Esophagus muscularis mucosa (tissue), 4 donors: Measurements from ENCODE around the gene TPD52L1. TPM values are rescaled to one million over a fixed set of nuclear protein-coding genes. Genes with fewer than 3 reads are reported as not detected.
"Not testable (repeated sequence)": the region's sequence is repeated elsewhere in the genome, so short reads cannot be mapped to it uniquely, and the experiment has no call there.

ENCODE experiments used
- DNase-seq: peaks from one replicate; pipeline ENCODE4 v3.0.0-alpha.2; 2017; ENCODE audit errors: extremely low spot score
- H3K27ac ChIP-seq, 4 donors: fragments of 200-600 bp; sonication (generic); replicated peaks in 1 of 4; 1 replicate in 3 of 4; 2 replicates in 1 of 4; pipeline ENCODE4 v1.5.1; 2016 to 2019; ENCODE audit warnings: mild to moderate bottlenecking in 1 of 4
- H3K27me3 ChIP-seq, 4 donors: fragments of 200-600 bp; sonication (generic); one replicate each; pipeline versions ENCODE4 v1.5.1 to v1.6.0; 2016 to 2019
- H3K36me3 ChIP-seq, 4 donors: fragments of 200-600 bp; sonication (generic); one replicate each; pipeline ENCODE4 v1.5.1; 2016 to 2019
- H3K4me1 ChIP-seq, 4 donors: fragments of 200-600 bp; sonication (generic); one replicate each; pipeline ENCODE4 v1.5.1; 2016 to 2019
- H3K4me3 ChIP-seq, 4 donors: fragments of 200-600 bp; sonication (generic); 1 replicate in 2 of 4; 2 replicates in 2 of 4; pipeline ENCODE4 v1.5.1; 2016 to 2019; ENCODE audit warnings: mild to moderate bottlenecking in 4 of 4, moderate library complexity in 1 of 4
- H3K9me3 ChIP-seq, 4 donors: fragments of 200-600 bp; sonication (generic); 1 replicate in 3 of 4; 2 replicates in 1 of 4; pipeline ENCODE4 v1.5.1; 2016 to 2019
- EP300 ChIP-seq: sonication (generic); formaldehyde crosslinking; IDR thresholded peaks from one replicate; pipeline ENCODE4 v1.6.1; 2017; ENCODE audit warnings: antibody characterized with exemption
- POLR2A ChIP-seq: fragments of 450-650 bp; IDR thresholded peaks from one replicate; pipeline ENCODE4 v1.6.1; 2017; ENCODE audit warnings: antibody characterized with exemption, moderate library complexity, mild to moderate bottlenecking, low read depth
- POLR2AphosphoS5 ChIP-seq, 2 donors: sonication (generic); formaldehyde crosslinking; IDR thresholded peaks; one replicate each; pipeline ENCODE4 v1.6.1; 2017; ENCODE audit warnings: antibody characterized with exemption in 2 of 2
- WGBS: methylation state at CpG from one replicate; pipeline ENCODE4 v1.1.5; 2018; 5-methylcytosine and 5-hydroxymethylcytosine counted together
- intact Hi-C: fragments of 100-400 bp; cut with DNase I; formaldehyde crosslinking; loops from one replicate; pipeline ENCODE4 v1.15.1; 2023
- total RNA-seq, 4 donors: library from RNA; depleted of rRNA; stranded (reverse); fragments of >200 nt; gene quantifications; one replicate each; pipeline versions ENCODE4 v1.1.0 to v1.2.1, GENCODE V29; 2016
- TF ChIP-seq, protein P1 (sequence below), 3 experiments: fragments of 200-600 bp in 2 of 3; fragments of 450-650 bp in 1 of 3; sonication (generic) in 2 of 3; IDR thresholded peaks; one replicate each; pipeline ENCODE4 v1.5.1; 2017 to 2019; ENCODE audit warnings: antibody characterized with exemption in 3 of 3, mild to moderate bottlenecking in 2 of 3, moderate library complexity in 1 of 3

Gene TPD52L1
- total RNA-seq, 4 donors from 2014 or later: 18.7 to 46.4 (median 31.1) TPM

GRCh38 chr6:125123051-125123450, 30.5 kb upstream of the TPD52L1 start:
- Histone ChIP-seq H3K4me3 (no peak overlapping the region), H3K27ac (no peak overlapping the region), H3K36me3 (no peaks in the 10 kb centered on the region), H3K9me3 (no peaks in the 10 kb centered on the region), H3K27me3 (no peaks in the 10 kb centered on the region), H3K4me1 (no peaks in the 10 kb centered on the region)
- WGBS: 93% methylated on average over 3 of the region's 3 CpGs
- TF ChIP-seq POLR2AphosphoS5 (IDR thresholded peaks at IDR 0.05): no peak
- no peak for TF ChIP-seq POLR2A
- no peak for TF ChIP-seq EP300
- TF ChIP-seq, protein P1, sequence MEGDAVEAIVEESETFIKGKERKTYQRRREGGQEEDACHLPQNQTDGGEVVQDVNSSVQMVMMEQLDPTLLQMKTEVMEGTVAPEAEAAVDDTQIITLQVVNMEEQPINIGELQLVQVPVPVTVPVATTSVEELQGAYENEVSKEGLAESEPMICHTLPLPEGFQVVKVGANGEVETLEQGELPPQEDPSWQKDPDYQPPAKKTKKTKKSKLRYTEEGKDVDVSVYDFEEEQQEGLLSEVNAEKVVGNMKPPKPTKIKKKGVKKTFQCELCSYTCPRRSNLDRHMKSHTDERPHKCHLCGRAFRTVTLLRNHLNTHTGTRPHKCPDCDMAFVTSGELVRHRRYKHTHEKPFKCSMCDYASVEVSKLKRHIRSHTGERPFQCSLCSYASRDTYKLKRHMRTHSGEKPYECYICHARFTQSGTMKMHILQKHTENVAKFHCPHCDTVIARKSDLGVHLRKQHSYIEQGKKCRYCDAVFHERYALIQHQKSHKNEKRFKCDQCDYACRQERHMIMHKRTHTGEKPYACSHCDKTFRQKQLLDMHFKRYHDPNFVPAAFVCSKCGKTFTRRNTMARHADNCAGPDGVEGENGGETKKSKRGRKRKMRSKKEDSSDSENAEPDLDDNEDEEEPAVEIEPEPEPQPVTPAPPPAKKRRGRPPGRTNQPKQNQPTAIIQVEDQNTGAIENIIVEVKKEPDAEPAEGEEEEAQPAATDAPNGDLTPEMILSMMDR (IDR thresholded peaks at IDR 0.05): no peak
- intact Hi-C loops: no loop called here
- DNase-seq: no peak

GRCh38 chr6:125123468-125124048, 30.0 kb upstream of the TPD52L1 start:
- Histone ChIP-seq H3K27ac (no peak overlapping the region), H3K9me3 (no peaks in the 10 kb centered on the region), H3K4me1 (no peaks in the 10 kb centered on the region), H3K27me3 (no peaks in the 10 kb centered on the region), H3K4me3 (no peak overlapping the region), H3K36me3 (no peaks in the 10 kb centered on the region)
- TF ChIP-seq, protein P1 (IDR thresholded peaks at IDR 0.05): no peak
- TF ChIP-seq POLR2AphosphoS5 (IDR thresholded peaks at IDR 0.05) (no peak), POLR2A (no peak), EP300 (no peak)
- intact Hi-C loops: no loop called here
- WGBS: 78% methylated on average over 8 of the region's 8 CpGs
- no peak for DNase-seq

GRCh38 chr6:125124049-125124669, 29.4 kb upstream of the TPD52L1 start:
- no peak overlapping the region for H3K27ac ChIP-seq
- no peak for DNase-seq
- no peak for TF ChIP-seq EP300
- TF ChIP-seq POLR2A: no peak
- TF ChIP-seq POLR2AphosphoS5 (IDR thresholded peaks at IDR 0.05): no peak
- TF ChIP-seq, protein P1 (IDR thresholded peaks at IDR 0.05): no peak
- no peaks in the 10 kb centered on the region for H3K27me3 ChIP-seq
- no peaks in the 10 kb centered on the region for H3K9me3 ChIP-seq
- no peak overlapping the region for H3K4me3 ChIP-seq
- H3K4me1 ChIP-seq: no peaks in the 10 kb centered on the region
- H3K36me3 ChIP-seq: no peaks in the 10 kb centered on the region
- intact Hi-C loops: no loop called here
- WGBS: 80% methylated on average over 3 of the region's 6 CpGs

GRCh38 chr6:125125856-125126255, 27.7 kb upstream of the TPD52L1 start:
- DNase-seq, H3K4me3 ChIP-seq, intact Hi-C loops, H3K9me3 ChIP-seq, H3K36me3 ChIP-seq, H3K27me3 ChIP-seq, H3K27ac ChIP-seq, H3K4me1 ChIP-seq: not testable (repeated sequence)
- WGBS: 96% methylated on average over 14 of the region's 23 CpGs

GRCh38 chr6:125129354-125129753, 24.2 kb upstream of the TPD52L1 start:
- no peak overlapping the region for H3K4me3 ChIP-seq
- H3K9me3 ChIP-seq: no peaks in the 10 kb centered on the region
- no peak overlapping the region for H3K27ac ChIP-seq
- intact Hi-C loops: no loop called here
- no peak for DNase-seq
- no peaks in the 10 kb centered on the region for H3K4me1 ChIP-seq
- TF ChIP-seq, protein P1 (IDR thresholded peaks at IDR 0.05): no peak
- no peak for TF ChIP-seq POLR2A
- no peak for TF ChIP-seq EP300
- TF ChIP-seq POLR2AphosphoS5 (IDR thresholded peaks at IDR 0.05): no peak
- 71% methylated on average over 4 of the region's 4 CpGs for WGBS
- H3K27me3 ChIP-seq: no peaks in the 10 kb centered on the region
- no peaks in the 10 kb centered on the region for H3K36me3 ChIP-seq
